Measurements from ENCODE around the gene FANCE. TPM values are rescaled to one million over a fixed set of nuclear protein-coding genes. Genes with fewer than 3 reads are reported as not detected.
"Not testable (repeated sequence)": the region's sequence is repeated elsewhere in the genome, so short reads cannot be mapped to it uniquely, and the experiment has no call there.

FANCE gene
- total RNA-seq, 4 donors from 2014 or later, result 17.5 to 36.7 (median 34.2) TPM

- no peak for TF ChIP-seq CTCF (IDR thresholded peaks at IDR 0.05)
- no peak for TF ChIP-seq POLR2A (IDR thresholded peaks at IDR 0.05)
- intact Hi-C loops (cut with DNase I; ENCODE audit: low total_unique reads), result no loop called here
- WGBS, 2 donors, result 75 to 78% methylated on average over 13 to 16 of the region's 16 CpGs
- H3K4me3 ChIP-seq (ENCODE audit: low read depth, poor library complexity, severe bottlenecking), result no peak overlapping the region
- no peak for DNase-seq (ENCODE audit: low spot score in 2 of 2)
Observed at GRCh38 chr6:35435074-35435837, 16.9 kb upstream of the FANCE start.

GRCh38 chr6:35436071-35436857 lies 15.9 kb upstream of the FANCE start:
- no peak for TF ChIP-seq CTCF (IDR thresholded peaks at IDR 0.05)
- no peak for TF ChIP-seq POLR2A (IDR thresholded peaks at IDR 0.05)
- intact Hi-C loops (cut with DNase I; ENCODE audit: low total_unique reads), result no loop called here
- DNase-seq (ENCODE audit: low spot score in 2 of 2), result no peak
- H3K4me3 ChIP-seq (ENCODE audit: low read depth, poor library complexity, severe bottlenecking), result no peak overlapping the region
- WGBS, 2 donors, result 86 to 90% methylated on average over 7 to 8 of the region's 8 CpGs

GRCh38 chr6:35438378-35439065 lies 13.6 kb upstream of the FANCE start:
- H3K4me3 ChIP-seq (ENCODE audit: low read depth, poor library complexity, severe bottlenecking); intact Hi-C loops (cut with DNase I; ENCODE audit: low total_unique reads); DNase-seq (ENCODE audit: low spot score in 2 of 2): not testable (repeated sequence)
- 95 to 99% methylated on average over 7 of the region's 7 CpGs for WGBS, 2 donors

GRCh38 chr6:35439308-35439707 lies 12.8 kb upstream of the FANCE start:
- intact Hi-C loops (cut with DNase I; ENCODE audit: low total_unique reads), result no loop called here
- TF ChIP-seq CTCF (IDR thresholded peaks at IDR 0.05), result no peak
- TF ChIP-seq POLR2A (IDR thresholded peaks at IDR 0.05), result no peak
- no peak for DNase-seq (ENCODE audit: low spot score in 2 of 2)
- H3K4me3 ChIP-seq (ENCODE audit: low read depth, poor library complexity, severe bottlenecking), result no peak overlapping the region
- WGBS, 2 donors, result 36 to 52% methylated on average over 2 to 3 of the region's 3 CpGs

GRCh38 chr6:35441205-35441604 lies 10.9 kb upstream of the FANCE start:
- TF ChIP-seq POLR2A (IDR thresholded peaks at IDR 0.05), result no peak
- TF ChIP-seq CTCF (IDR thresholded peaks at IDR 0.05), result no peak
- 89 to 91% methylated on average over 3 of the region's 3 CpGs for WGBS, 2 donors
- intact Hi-C loops (cut with DNase I; ENCODE audit: low total_unique reads), result no loop called here
- H3K4me3 ChIP-seq (ENCODE audit: low read depth, poor library complexity, severe bottlenecking), result no peak overlapping the region
- no peak for DNase-seq (ENCODE audit: low spot score in 2 of 2)

- H3K4me3 ChIP-seq (ENCODE audit: low read depth, poor library complexity, severe bottlenecking), result no peak overlapping the region
- TF ChIP-seq CTCF (IDR thresholded peaks at IDR 0.05) (no peak), POLR2A (IDR thresholded peaks at IDR 0.05) (no peak)
- intact Hi-C loops (cut with DNase I; ENCODE audit: low total_unique reads), result no loop called here
- 90 to 98% methylated on average over 4 of the region's 4 CpGs for WGBS, 2 donors
- DNase-seq (ENCODE audit: low spot score in 2 of 2), result no peak
Observed at GRCh38 chr6:35441642-35442041, 10.5 kb upstream of the FANCE start.
